ENCODE results near the gene SRBD1. TPM values are rescaled to one million over a fixed set of nuclear protein-coding genes. Genes with fewer than 3 reads are reported as not detected.

SRBD1 gene
- total RNA-seq, 1 donor from 2014 or later, result 13.8 TPM

DNA sequence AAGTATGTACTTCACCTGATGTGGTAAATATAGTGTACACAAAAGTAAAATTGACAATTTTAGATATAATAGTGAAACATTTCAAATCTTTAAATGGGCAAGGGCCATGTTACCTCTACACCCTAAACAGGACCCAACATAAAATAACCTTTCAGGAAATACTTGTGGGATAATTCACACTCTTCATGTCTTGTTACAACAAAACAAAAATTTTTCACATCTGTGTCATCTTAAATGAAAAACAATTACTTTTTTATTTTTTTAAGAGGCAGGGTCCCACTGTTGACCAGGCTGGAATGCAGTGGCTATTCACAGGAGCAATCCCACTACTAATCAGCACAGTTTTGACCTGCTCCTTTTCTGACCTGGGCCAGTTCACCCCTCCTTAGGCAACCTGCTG is 42.1 kb downstream of the SRBD1 start:
- peaks cover 5% of the 10 kb centered on the region for H3K9me3 Mint-ChIP-seq (ENCODE audit: unreplicated experiment)
- H3K4me3 Mint-ChIP-seq (ENCODE audit: unreplicated experiment), result no peak overlapping the region
- peak overlapping the region; percentile 53 for H3K27ac Mint-ChIP-seq (ENCODE audit: unreplicated experiment)

DNA sequence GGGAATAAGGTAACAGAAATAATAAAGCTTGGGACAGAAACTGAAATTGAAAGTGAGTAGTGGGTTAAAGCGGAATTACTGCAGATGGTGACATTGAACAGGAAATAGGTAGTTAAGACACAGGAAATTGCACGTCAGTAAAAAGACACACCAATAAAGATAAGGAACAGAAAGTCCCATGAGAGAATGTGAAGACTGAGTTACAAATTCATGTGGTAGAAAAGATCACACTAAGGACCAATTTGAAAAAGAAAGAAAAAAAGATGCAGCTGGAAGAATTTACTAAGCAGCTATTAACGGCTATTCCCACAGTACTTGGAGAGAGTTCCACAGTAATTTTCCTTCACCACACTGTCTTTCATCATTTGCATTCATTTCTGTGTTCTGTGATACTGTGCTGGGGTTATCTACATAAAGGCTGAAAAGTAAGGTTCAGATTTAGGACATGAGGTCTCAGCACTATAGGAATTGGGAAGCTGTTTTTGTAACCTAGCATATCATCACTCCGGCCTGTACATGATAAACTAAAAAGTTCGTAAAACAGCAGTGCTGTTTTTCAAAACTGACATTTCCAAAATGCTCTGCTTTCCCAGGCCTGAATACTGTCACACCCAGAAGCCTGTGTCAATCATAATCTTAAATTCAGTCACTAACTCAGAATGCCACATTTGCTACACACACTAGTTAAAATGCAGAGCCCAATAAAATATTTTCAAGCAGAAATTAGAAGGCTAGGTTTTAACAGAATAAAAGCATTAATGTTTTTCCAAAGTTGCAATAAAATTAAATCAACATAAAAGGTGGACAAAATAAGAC is 42.9 kb downstream of the SRBD1 start:
- DNase-seq (ENCODE audit: extremely low spot score, unreplicated experiment), result no peak

More for the DNA sequence above, 42.1 kb downstream of the SRBD1 start:
- no peak for DNase-seq (ENCODE audit: extremely low spot score, unreplicated experiment)
- Mint-ChIP-seq H3K4me1 (ENCODE audit: unreplicated experiment) (peaks cover 31% of the 10 kb centered on the region), H3K27me3 (ENCODE audit: unreplicated experiment) (no peaks in the 10 kb centered on the region), H3K36me3 (ENCODE audit: unreplicated experiment) (peaks cover 19% of the 10 kb centered on the region)
- TF ChIP-seq, protein P1, sequence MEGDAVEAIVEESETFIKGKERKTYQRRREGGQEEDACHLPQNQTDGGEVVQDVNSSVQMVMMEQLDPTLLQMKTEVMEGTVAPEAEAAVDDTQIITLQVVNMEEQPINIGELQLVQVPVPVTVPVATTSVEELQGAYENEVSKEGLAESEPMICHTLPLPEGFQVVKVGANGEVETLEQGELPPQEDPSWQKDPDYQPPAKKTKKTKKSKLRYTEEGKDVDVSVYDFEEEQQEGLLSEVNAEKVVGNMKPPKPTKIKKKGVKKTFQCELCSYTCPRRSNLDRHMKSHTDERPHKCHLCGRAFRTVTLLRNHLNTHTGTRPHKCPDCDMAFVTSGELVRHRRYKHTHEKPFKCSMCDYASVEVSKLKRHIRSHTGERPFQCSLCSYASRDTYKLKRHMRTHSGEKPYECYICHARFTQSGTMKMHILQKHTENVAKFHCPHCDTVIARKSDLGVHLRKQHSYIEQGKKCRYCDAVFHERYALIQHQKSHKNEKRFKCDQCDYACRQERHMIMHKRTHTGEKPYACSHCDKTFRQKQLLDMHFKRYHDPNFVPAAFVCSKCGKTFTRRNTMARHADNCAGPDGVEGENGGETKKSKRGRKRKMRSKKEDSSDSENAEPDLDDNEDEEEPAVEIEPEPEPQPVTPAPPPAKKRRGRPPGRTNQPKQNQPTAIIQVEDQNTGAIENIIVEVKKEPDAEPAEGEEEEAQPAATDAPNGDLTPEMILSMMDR (IDR thresholded peaks at IDR 0.05), result no peak

DNA sequence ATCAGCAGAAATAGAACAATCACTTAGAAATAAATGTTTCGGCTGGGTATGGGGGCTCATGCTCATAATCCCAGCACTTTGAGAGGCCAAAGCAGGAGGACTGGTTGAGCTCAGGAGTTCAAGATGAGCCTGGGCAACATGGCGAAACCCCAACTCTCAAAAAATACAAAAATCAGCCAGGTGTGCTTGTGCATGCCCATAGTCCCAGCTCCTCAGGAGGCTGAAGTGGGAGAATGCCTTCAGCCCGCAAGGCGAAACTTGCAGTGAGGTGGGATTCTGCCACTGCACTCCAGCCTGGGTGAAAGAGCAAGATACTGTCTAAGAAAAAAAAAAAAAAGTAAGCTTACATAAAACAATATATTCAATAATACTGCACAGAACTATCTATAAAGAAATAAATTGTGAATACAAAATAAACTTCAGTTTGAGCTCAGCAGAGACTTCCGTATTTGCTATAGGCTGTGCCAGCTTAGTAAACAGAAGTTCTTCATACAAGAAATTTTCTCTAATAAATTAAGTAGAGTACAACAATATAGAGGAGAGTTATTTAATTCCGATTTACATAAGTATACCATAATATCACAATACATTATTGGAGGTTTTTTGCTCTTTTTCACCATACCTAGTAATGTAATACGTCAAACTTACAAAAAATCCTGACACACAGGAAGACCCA is 43.6 kb downstream of the SRBD1 start:
- no peaks in the 10 kb centered on the region for H3K27me3 Mint-ChIP-seq (ENCODE audit: unreplicated experiment)
- DNase-seq (ENCODE audit: extremely low spot score, unreplicated experiment), result no peak
- H3K9me3 Mint-ChIP-seq (ENCODE audit: unreplicated experiment), result peaks cover 5% of the 10 kb centered on the region
- peaks cover 13% of the 10 kb centered on the region for H3K36me3 Mint-ChIP-seq (ENCODE audit: unreplicated experiment)
- TF ChIP-seq, protein P1 (IDR thresholded peaks at IDR 0.05), result no peak
- peak overlapping the region; percentile 78 for H3K27ac Mint-ChIP-seq (ENCODE audit: unreplicated experiment)
- peak overlapping the region; percentile 59 for H3K4me3 Mint-ChIP-seq (ENCODE audit: unreplicated experiment)
- peaks cover 31% of the 10 kb centered on the region for H3K4me1 Mint-ChIP-seq (ENCODE audit: unreplicated experiment)

More for the DNA sequence above, 42.9 kb downstream of the SRBD1 start:
- Mint-ChIP-seq H3K27me3 (ENCODE audit: unreplicated experiment) (no peaks in the 10 kb centered on the region), H3K36me3 (ENCODE audit: unreplicated experiment) (peaks cover 16% of the 10 kb centered on the region), H3K27ac (ENCODE audit: unreplicated experiment) (peak overlapping the region; percentile 78), H3K9me3 (ENCODE audit: unreplicated experiment) (peaks cover 5% of the 10 kb centered on the region), H3K4me1 (ENCODE audit: unreplicated experiment) (peaks cover 31% of the 10 kb centered on the region), H3K4me3 (ENCODE audit: unreplicated experiment) (peak overlapping the region; percentile 59)
- TF ChIP-seq, protein P1 (IDR thresholded peaks at IDR 0.05), result no peak

DNA sequence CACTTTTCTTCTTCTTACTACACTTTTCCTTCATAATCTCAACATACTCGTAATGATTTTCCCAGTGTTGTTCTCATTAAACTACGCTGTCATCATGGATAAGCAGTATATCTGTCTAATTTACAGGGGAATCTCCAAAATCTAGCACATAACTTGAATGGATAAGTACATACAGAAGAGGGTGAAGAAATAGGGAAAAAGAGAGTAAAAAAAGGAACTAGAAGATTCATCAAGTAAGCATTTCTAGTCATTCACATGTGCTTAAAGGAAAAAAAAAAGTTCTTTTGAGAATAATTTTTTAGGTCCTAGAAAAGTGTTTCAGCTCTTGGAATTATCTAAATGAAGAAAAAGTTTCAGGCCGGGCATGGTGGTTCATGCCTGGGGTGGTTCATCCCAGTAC is 51.6 kb downstream of the SRBD1 start:
- Mint-ChIP-seq H3K27ac (ENCODE audit: unreplicated experiment) (no peak overlapping the region), H3K4me1 (ENCODE audit: unreplicated experiment) (peaks cover 9% of the 10 kb centered on the region), H3K9me3 (ENCODE audit: unreplicated experiment) (no peaks in the 10 kb centered on the region), H3K36me3 (ENCODE audit: unreplicated experiment) (peaks cover 3% of the 10 kb centered on the region), H3K4me3 (ENCODE audit: unreplicated experiment) (no peak overlapping the region), H3K27me3 (ENCODE audit: unreplicated experiment) (no peaks in the 10 kb centered on the region)
- no peak for DNase-seq (ENCODE audit: extremely low spot score, unreplicated experiment)
- TF ChIP-seq, protein P1 (IDR thresholded peaks at IDR 0.05), result no peak

DNA sequence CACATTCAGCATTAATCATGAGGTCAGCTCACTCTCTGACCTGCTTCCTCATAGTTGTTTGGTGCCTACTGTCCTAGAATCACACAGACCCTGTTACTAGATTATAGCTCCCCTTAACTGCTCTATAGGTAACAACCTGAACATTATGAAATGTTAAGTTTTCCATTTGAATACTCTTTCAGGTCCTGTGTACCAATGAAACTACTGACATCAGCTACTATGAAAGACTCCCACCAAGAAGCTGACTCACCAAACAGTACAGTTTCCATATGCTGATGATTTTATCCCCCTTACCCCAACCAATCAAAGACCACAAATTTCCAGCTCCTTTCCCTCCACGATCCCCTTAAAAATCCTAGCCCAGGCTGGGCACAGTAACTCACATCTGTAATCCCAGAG is 56.3 kb downstream of the SRBD1 start:
- Mint-ChIP-seq H3K27ac (ENCODE audit: unreplicated experiment) (peak overlapping the region; percentile 44), H3K4me1 (ENCODE audit: unreplicated experiment) (peaks cover 22% of the 10 kb centered on the region)

More for the DNA sequence above, 56.3 kb downstream of the SRBD1 start:
- Mint-ChIP-seq H3K27me3 (ENCODE audit: unreplicated experiment) (no peaks in the 10 kb centered on the region), H3K4me3 (ENCODE audit: unreplicated experiment) (no peak overlapping the region), H3K36me3 (ENCODE audit: unreplicated experiment) (peaks cover 20% of the 10 kb centered on the region), H3K9me3 (ENCODE audit: unreplicated experiment) (no peaks in the 10 kb centered on the region)
- no peak for DNase-seq (ENCODE audit: extremely low spot score, unreplicated experiment)
- TF ChIP-seq, protein P1 (IDR thresholded peaks at IDR 0.05), result no peak

Measured in osteocyte (in vitro differentiated cells).